PC-3 (cell line): Measurements from ENCODE around the gene TEX264. TPM values are rescaled to one million over a fixed set of nuclear protein-coding genes. Genes with fewer than 3 reads are reported as not detected.

ENCODE experiments used
- ATAC-seq: fragments of 200-7000 bp; cut with Tn5 transposase; 2 replicates; pipeline ENCODE4 v1.9.1; 2020; ENCODE audit warnings: mild to moderate bottlenecking, moderate library complexity
- BruUV-seq: library from RNA; stranded (reverse); fragments of 400-500 nt; replicated peaks from 2 replicates; lab custom pipeline; 2021; lab: Mats Ljungman, UMichigan
- CTCF ChIA-PET: fragments of 300-600 bp; sonication (Branson Sonifier 250); formaldehyde crosslinking; loops from one replicate; lab custom pipeline; 2022; ENCODE audit warnings: antibody characterized with exemption; lab: Charles Lee
- POLR2A ChIA-PET: fragments of 300-600 bp; sonication (Branson Sonifier 250); formaldehyde crosslinking; loops from one replicate; lab custom pipeline; 2022; ENCODE audit warnings: antibody characterized with exemption; ENCODE audit not compliant: unreplicated experiment; lab: Charles Lee
- DNase-seq: peaks from one replicate; pipeline ENCODE4 v3.0.0-alpha.2; 2015
- H2AFZ ChIP-seq: fragments of 300-600 bp; sonication (generic); 2 replicates; pipeline ENCODE4 v1.6.0; 2016; ENCODE audit warnings: antibody characterized with exemption, low read length
- H3F3A ChIP-seq: fragments of 300-600 bp; sonication (generic); one replicate; pipeline ENCODE4 v1.6.0; 2017; ENCODE audit warnings: antibody characterized with exemption, low read length, control low read depth, mild to moderate bottlenecking; ENCODE audit not compliant: unreplicated experiment
- H3K27ac ChIP-seq: fragments of 300-600 bp; sonication (generic); 2 replicates; pipeline ENCODE4 v1.5.1; 2016; ENCODE audit warnings: mild to moderate bottlenecking, low read length
- H3K27me3 ChIP-seq: fragments of 300-600 bp; sonication (generic); 2 replicates; pipeline ENCODE4 v1.6.1; 2016; ENCODE audit warnings: low read length, mixed read lengths
- H3K36me3 ChIP-seq: fragments of 300-600 bp; sonication (generic); 2 replicates; pipeline ENCODE4 v1.6.1; 2016; ENCODE audit warnings: low read depth, mixed run types, low read length, mixed read lengths
- H3K4me1 ChIP-seq: fragments of 300-600 bp; sonication (generic); 2 replicates; pipeline ENCODE4 v1.5.1; 2016; ENCODE audit warnings: low read length; ENCODE audit not compliant: insufficient read depth
- H3K4me2 ChIP-seq: fragments of 300-600 bp; sonication (generic); 2 replicates; pipeline ENCODE4 v1.6.0; 2016; ENCODE audit warnings: low read length
- H3K4me3 ChIP-seq: fragments of 300-600 bp; sonication (generic); 2 replicates; pipeline ENCODE4 v1.5.1; 2016; ENCODE audit warnings: mild to moderate bottlenecking, low read length, mixed read lengths
- H3K79me2 ChIP-seq: fragments of 300-600 bp; sonication (generic); 2 replicates; pipeline ENCODE4 v1.6.1; 2017; ENCODE audit warnings: low read length, mixed read lengths
- H3K9ac ChIP-seq: fragments of 300-600 bp; sonication (generic); 2 replicates; pipeline ENCODE4 v1.6.0; 2016; ENCODE audit warnings: mild to moderate bottlenecking, low read length
- H3K9me2 ChIP-seq: fragments of 300-600 bp; sonication (generic); replicated peaks from 2 replicates; pipeline ENCODE4 v1.6.1; 2016; ENCODE audit warnings: mixed run types, low read length, mixed read lengths
- H3K9me3 ChIP-seq: fragments of 300-600 bp; sonication (generic); 2 replicates; pipeline ENCODE4 v1.6.1; 2016; ENCODE audit warnings: low read length, mixed read lengths
- H4K20me1 ChIP-seq: fragments of 300-600 bp; sonication (generic); 2 replicates; pipeline ENCODE4 v1.6.1; 2016; ENCODE audit warnings: low read length, mixed read lengths
- EZH2 ChIP-seq: fragments of 300-600 bp; sonication (generic); IDR thresholded peaks from one replicate; pipeline ENCODE4 v1.6.1; 2017; ENCODE audit warnings: antibody characterized with exemption, mild to moderate bottlenecking, low read length; ENCODE audit not compliant: unreplicated experiment
- EZH2phosphoT487 ChIP-seq: fragments of 300-600 bp; sonication (generic); IDR thresholded peaks from 2 replicates; pipeline ENCODE4 v1.6.1; 2018; ENCODE audit warnings: mild to moderate bottlenecking, antibody characterized with exemption, low read length, borderline replicate concordance
- intact Hi-C: fragments of 100-400 bp; cut with micrococcal nuclease; formaldehyde crosslinking; loops from 2 replicates; pipeline ENCODE4 v1.9.0; 2023
- total RNA-seq: library from RNA; depleted of rRNA; stranded (reverse); fragments of >200 nt; gene quantifications from 2 replicates; pipeline ENCODE4 v1.2.3, GENCODE V29; 2014
- TF ChIP-seq, protein P1 (sequence below): fragments of 300-600 bp; sonication (generic); conservative IDR thresholded peaks from 2 replicates; pipeline ENCODE4 v1.5.1; 2017; ENCODE audit warnings: antibody characterized with exemption, low read depth, mild to moderate bottlenecking, low read length

The TEX264 gene
- total RNA-seq, 1 experiment from 2014 or later, result 85.5 TPM

DNA sequence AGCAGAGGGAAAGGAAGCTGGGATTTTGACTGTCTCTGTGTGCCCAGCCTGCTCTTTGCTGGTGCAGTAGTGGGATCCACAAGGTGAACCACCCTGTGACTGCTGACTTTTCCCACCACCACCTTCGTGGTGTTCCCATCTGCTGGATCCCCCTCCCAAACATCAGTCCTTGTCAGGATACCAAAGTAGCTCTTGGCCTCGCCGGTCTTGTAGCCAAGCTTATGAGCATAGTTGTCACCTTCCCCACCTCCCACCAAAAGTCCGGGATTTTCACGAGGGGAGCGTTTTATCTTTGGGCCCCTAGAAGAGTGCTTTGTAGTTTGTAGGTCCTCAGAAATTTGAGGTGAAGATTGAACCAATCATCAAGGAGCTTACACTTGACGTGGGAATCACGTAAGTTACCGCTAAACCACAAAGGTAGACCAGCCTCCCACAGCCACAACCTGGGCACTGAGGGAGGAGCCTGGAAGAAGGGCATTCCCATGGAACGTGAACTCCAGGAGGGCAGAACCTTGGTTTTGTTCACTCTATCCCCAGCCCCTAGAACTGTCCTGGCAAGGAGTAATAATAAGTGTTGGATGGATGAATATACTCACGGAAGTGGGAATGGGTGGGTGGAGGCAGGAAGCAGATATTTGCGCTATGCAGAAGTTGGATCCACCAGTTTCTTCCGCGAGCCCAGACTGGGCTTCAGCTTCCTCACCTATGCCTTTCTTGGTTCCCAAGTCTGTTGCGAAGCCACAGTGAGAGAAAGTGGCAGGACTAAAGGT lies 814 bp upstream of the TEX264 start:
- H3K4me3 ChIP-seq, result peak overlapping the region; percentile 91
- peak overlapping the region; percentile 95 for H2AFZ ChIP-seq
- H3K9me3 ChIP-seq, result no peaks in the 10 kb centered on the region
- no peaks in the 10 kb centered on the region for H3K36me3 ChIP-seq
- peak overlapping the region; percentile 64 for H3K27ac ChIP-seq
- peaks cover 52% of the 10 kb centered on the region for H3K4me1 ChIP-seq
- no TSS peak for BruUV-seq
- no peaks in the 10 kb centered on the region for H3F3A ChIP-seq
- intact Hi-C loops, result loop anchor here (2.0 to 10.0 kb wide), 3 partner anchors 31 to 285 kb away; partner anchors contain the start of genes MANF, PARP3 and RRP9
- peak overlapping the region; percentile 92 for H3K9ac ChIP-seq
- ChIA-PET POLR2A (no interaction called here), CTCF (interaction anchor here (0.6 to 3.3 kb wide), 4 partner anchors 11 to 171 kb away, joined by 8 to 29 read pairs (median 24); partner anchors contain the start of gene DCAF1)
- H3K9me2 ChIP-seq, result no peaks in the 10 kb centered on the region
- ATAC-seq (no peak; the same call in 1 of the 2 replicates), DNase-seq (peak; percentile 19)
- H3K27me3 ChIP-seq, result no peaks in the 10 kb centered on the region
- H4K20me1 ChIP-seq, result 0 out of 2 replicates have a peak, but pooled peaks cover 4% of the 10 kb centered on the region
- TF ChIP-seq, protein P1, sequence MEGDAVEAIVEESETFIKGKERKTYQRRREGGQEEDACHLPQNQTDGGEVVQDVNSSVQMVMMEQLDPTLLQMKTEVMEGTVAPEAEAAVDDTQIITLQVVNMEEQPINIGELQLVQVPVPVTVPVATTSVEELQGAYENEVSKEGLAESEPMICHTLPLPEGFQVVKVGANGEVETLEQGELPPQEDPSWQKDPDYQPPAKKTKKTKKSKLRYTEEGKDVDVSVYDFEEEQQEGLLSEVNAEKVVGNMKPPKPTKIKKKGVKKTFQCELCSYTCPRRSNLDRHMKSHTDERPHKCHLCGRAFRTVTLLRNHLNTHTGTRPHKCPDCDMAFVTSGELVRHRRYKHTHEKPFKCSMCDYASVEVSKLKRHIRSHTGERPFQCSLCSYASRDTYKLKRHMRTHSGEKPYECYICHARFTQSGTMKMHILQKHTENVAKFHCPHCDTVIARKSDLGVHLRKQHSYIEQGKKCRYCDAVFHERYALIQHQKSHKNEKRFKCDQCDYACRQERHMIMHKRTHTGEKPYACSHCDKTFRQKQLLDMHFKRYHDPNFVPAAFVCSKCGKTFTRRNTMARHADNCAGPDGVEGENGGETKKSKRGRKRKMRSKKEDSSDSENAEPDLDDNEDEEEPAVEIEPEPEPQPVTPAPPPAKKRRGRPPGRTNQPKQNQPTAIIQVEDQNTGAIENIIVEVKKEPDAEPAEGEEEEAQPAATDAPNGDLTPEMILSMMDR, result no peak
- no peak for TF ChIP-seq EZH2
- no peak for TF ChIP-seq EZH2phosphoT487
- H3K79me2 ChIP-seq, result peaks cover 25% of the 10 kb centered on the region
- H3K4me2 ChIP-seq, result peak overlapping the region; percentile 96

DNA sequence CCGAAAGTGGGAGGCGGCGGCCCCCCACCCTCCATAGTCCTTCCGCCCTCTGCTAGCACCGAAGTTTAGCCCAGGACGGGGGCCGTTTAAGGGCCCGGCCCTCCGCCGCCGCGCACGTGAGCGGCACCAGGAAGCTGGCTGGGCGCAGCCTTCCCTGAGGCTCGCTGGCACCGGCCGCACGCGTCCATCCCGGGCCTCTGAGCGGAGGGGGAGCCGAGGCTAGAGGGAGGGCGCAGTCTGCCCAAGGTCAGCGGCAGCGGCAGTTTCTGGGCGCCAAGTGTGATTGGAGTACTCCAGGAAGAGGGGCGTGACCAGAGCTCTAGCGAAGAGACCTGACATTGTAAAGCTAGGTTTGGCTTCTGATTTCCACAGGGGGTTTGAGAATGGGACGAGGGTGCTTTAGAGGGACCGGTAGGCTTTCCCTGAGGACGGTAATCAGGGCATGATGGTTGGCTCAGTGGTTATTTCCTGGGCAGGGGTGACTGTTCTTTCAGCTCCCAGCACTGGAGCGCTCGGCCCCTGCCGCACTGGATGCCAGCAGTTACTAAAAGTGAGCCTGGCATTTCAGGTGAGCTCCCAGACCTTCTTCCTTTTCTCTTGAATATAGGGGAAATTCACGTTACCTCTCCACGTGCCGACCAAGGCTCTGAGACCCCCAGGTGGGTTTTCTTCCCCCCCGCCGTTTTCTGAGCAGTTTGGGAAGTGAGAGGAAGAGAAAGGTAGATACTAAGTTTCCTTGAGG lies 853 bp downstream of the TEX264 start:
- POLR2A ChIA-PET, result interaction anchor here (0.6 to 1.0 kb wide), 2 partner anchors 172 to 173 kb away, joined by 3 read pairs; partner anchors contain the start of gene DCAF1
- Histone ChIP-seq H3K9me2 (no peaks in the 10 kb centered on the region), H3K27ac (peak overlapping the region; percentile 59), H3K4me2 (peak overlapping the region; percentile 96), H3K4me3 (peak overlapping the region; percentile 91), H3F3A (no peaks in the 10 kb centered on the region), H3K36me3 (0 out of 2 replicates have a peak, but pooled peaks cover 3% of the 10 kb centered on the region), H3K9ac (peak overlapping the region; percentile 92), H3K79me2 (peaks cover 31% of the 10 kb centered on the region), H2AFZ (peak overlapping the region; percentile 95), H3K4me1 (peaks cover 57% of the 10 kb centered on the region), H4K20me1 (0 out of 2 replicates have a peak, but pooled peaks cover 4% of the 10 kb centered on the region), H3K9me3 (no peaks in the 10 kb centered on the region), H3K27me3 (no peaks in the 10 kb centered on the region)
- CTCF ChIA-PET, result interaction anchor here (0.8 to 1.1 kb wide), 3 partner anchors 9 to 170 kb away, joined by 3 to 4 read pairs (median 4); no protein-coding TSS in a partner anchor
- intact Hi-C loops, result loop anchor here (2.0 to 10.0 kb wide), 3 partner anchors 33 to 287 kb away; partner anchors contain the start of genes MANF, PARP3 and RRP9
- ATAC-seq, result peak; percentile 50
- BruUV-seq, result no TSS peak
- no peak for TF ChIP-seq EZH2
- no peak for TF ChIP-seq EZH2phosphoT487
- TF ChIP-seq, protein P1, result no peak
- DNase-seq, result peak; percentile 70
